Thoracic aorta (tissue), 2 donors: ENCODE data around the gene LRRC8E. TPM values are rescaled to one million over a fixed set of nuclear protein-coding genes. Genes with fewer than 3 reads are reported as not detected.

Source experiments
- ATAC-seq: fragments of 150-250 bp; one replicate; pipeline ENCODE4 v1.8.0; 2017; ENCODE audit warnings: low read depth; ENCODE audit not compliant: insufficient number of reproducible peaks, low FRiP score
- DNase-seq: peaks from one replicate; pipeline ENCODE4 v3.0.0-alpha.2; 2020; ENCODE audit warnings: low spot score
- H3K27ac ChIP-seq, 2 donors: fragments of 200-600 bp; sonication (generic); 1 replicate in 1 of 2; 2 replicates in 1 of 2; pipeline ENCODE4 v1.5.1; 2016; ENCODE audit warnings: mild to moderate bottlenecking in 2 of 2, moderate library complexity in 2 of 2
- H3K27me3 ChIP-seq: fragments of 200-600 bp; sonication (generic); replicated peaks from 2 replicates; pipeline ENCODE4 v1.6.0; 2016; ENCODE audit warnings: mild to moderate bottlenecking; ENCODE audit not compliant: insufficient read depth
- H3K36me3 ChIP-seq: fragments of 200-600 bp; sonication (generic); one replicate; pipeline ENCODE4 v1.5.1; 2016
- H3K4me1 ChIP-seq, 2 donors: fragments of 200-600 bp; sonication (generic); 1 replicate in 1 of 2; 2 replicates in 1 of 2; pipeline versions ENCODE4 v1.5.1 to v1.6.0; 2016; ENCODE audit warnings: low read depth in 2 of 2, mild to moderate bottlenecking in 1 of 2; ENCODE audit not compliant: control insufficient read depth in 1 of 2
- H3K4me3 ChIP-seq: fragments of 200-600 bp; sonication (generic); 2 replicates; pipeline ENCODE4 v1.5.1; 2016; ENCODE audit warnings: mild to moderate bottlenecking
- H3K9me3 ChIP-seq: fragments of 200-600 bp; sonication (generic); 2 replicates; pipeline ENCODE4 v1.5.1; 2016
- total RNA-seq, 2 donors: library from RNA; depleted of rRNA; stranded (reverse); fragments of >200 nt; gene quantifications; one replicate each; pipeline versions ENCODE4 v1.1.0 to v1.2.3, GENCODE V29; 2016
- TF ChIP-seq, protein P1 (sequence below): fragments of 200-600 bp; sonication (generic); IDR thresholded peaks from one replicate; pipeline ENCODE4 v1.5.1; 2019; ENCODE audit warnings: antibody characterized with exemption

Gene LRRC8E
- total RNA-seq, 2 donors from 2014 or later = 0.14 TPM; not detected in 1

DNA sequence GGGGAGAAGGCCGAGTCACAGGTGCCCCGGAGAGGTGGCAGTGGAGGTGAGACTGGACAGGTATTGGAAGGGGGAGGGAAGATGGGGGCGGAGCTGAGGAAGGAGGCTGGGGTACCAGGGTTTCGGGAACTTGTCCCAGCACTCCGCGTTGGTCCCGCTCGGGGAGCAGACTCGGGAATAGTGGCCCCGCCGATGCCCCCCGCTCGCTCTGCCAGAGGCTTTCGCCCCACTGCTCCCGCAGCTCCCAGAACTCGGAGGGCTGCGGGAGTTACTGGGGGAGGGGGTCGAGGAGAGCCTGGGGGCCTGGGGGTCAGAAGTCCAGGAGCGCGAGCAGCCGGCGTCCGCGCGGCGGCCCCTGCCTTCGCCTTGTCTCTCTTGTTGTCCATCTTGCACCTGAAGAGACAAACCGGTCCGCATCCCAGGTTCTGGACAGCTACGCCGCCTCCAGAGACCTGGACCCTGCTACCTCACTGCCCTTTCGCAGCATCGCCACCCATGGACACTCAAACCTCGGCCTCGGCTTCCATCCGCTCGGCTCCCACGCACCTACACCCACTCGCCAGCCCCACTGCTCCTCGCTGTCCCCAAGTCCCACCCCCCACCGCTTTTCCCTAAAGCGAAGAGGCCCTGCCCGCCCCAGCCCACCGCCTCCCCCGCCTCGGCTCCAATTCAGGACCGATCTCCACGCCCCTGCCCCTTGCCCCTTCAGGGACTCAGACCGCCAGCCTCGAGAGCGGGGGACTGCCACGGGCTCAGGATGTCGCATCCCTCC is 14.8 kb upstream of the LRRC8E start:
- TF ChIP-seq, protein P1, sequence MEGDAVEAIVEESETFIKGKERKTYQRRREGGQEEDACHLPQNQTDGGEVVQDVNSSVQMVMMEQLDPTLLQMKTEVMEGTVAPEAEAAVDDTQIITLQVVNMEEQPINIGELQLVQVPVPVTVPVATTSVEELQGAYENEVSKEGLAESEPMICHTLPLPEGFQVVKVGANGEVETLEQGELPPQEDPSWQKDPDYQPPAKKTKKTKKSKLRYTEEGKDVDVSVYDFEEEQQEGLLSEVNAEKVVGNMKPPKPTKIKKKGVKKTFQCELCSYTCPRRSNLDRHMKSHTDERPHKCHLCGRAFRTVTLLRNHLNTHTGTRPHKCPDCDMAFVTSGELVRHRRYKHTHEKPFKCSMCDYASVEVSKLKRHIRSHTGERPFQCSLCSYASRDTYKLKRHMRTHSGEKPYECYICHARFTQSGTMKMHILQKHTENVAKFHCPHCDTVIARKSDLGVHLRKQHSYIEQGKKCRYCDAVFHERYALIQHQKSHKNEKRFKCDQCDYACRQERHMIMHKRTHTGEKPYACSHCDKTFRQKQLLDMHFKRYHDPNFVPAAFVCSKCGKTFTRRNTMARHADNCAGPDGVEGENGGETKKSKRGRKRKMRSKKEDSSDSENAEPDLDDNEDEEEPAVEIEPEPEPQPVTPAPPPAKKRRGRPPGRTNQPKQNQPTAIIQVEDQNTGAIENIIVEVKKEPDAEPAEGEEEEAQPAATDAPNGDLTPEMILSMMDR = no peak
- H3K9me3 ChIP-seq = no peaks in the 10 kb centered on the region
- peak overlapping the region; percentile 46 for H3K4me3 ChIP-seq
- peaks cover 19 to 38% of the 10 kb centered on the region in 2 donors for H3K4me1 ChIP-seq
- H3K27ac ChIP-seq = no peak overlapping the region
- ATAC-seq = no peak
- no peak for DNase-seq
- peaks cover 6% of the 10 kb centered on the region for H3K27me3 ChIP-seq
- H3K36me3 ChIP-seq = no peaks in the 10 kb centered on the region

DNA sequence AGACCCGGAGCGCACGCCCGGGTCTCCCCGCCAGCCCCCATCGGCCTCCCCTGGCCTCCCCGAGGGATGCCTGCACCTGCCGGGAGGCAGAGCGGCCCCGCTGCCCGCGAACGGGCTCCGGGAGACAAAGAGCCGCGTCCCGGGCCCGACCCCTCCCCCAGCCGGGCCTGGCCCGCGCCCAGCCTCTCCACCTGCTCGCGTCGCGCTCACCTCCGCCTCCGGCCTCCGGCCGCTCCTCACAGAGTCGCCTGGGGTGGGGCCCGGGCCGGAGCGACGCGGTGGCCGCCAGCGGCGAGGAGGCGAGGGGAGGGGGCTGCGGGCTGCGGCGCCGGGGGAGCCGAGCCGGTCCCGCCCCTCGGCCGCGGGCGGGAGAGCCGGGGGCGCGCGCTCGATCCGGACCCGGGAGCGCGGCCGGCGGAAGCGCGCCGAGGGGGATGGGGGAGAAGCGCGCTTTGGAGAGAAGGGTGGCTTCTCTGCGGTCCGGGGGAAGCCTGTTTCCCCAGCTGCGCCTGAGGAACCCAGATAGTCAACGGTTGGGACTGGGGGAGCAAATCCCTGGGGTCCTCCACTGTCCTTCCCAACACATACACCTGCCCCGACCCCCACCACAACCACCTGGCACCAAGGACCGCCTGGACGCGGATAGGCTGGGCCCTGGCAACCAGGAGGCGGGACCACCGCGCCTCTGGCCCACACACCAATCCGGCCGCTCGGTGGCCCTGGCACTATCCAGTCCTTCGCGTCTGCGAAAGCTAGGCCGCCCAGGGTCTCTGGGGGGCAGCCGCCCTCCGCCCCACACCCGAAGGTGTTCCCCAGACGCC is 14.0 kb upstream of the LRRC8E start, which contains the start of gene PRR36:
Gene PRR36 (minus strand): TSS at position 315 of the 821 bp plus-strand sequence. CDS start 701 bp downstream, outside the sequence.
- ATAC-seq (no peak), DNase-seq (no peak)
- Histone ChIP-seq H3K27ac (no peak within 1 kb of the TSS), H3K4me3 (peak within 1 kb of the TSS; percentile 46), H3K9me3 (no peaks in the 10 kb centered on the region), H3K4me1 (peaks cover 13 to 30% of the 10 kb centered on the region in 2 donors), H3K36me3 (no peaks in the 10 kb centered on the region), H3K27me3 (peaks cover 6% of the 10 kb centered on the region)
- TF ChIP-seq, protein P1 = no peak

DNA sequence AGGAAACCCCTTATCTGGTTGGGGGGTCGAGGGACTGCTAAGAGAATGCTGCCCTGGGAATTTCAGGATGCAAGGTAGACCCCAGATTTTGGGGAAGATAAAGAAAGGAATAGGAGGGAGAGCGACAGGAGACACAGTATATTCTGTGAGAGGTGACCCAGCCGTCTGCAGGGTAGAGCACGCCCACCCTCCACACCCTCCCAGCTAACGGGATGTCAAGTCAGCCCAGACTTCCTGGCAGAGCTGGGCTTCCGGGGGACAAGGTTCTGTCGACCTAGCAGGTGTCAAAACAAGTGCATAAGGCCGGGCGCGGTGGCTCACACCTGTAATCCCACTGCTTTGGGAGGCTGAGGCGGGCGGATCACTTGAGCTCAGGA is 13.4 kb upstream of the LRRC8E start:
- Histone ChIP-seq H3K9me3 (no peaks in the 10 kb centered on the region), H3K27me3 (peaks cover 6% of the 10 kb centered on the region), H3K4me1 (peaks cover 8 to 24% of the 10 kb centered on the region in 2 donors), H3K27ac (no peak overlapping the region), H3K36me3 (no peaks in the 10 kb centered on the region), H3K4me3 (no peak overlapping the region)
- TF ChIP-seq, protein P1 = no peak
- no peak for DNase-seq
- no peak for ATAC-seq

DNA sequence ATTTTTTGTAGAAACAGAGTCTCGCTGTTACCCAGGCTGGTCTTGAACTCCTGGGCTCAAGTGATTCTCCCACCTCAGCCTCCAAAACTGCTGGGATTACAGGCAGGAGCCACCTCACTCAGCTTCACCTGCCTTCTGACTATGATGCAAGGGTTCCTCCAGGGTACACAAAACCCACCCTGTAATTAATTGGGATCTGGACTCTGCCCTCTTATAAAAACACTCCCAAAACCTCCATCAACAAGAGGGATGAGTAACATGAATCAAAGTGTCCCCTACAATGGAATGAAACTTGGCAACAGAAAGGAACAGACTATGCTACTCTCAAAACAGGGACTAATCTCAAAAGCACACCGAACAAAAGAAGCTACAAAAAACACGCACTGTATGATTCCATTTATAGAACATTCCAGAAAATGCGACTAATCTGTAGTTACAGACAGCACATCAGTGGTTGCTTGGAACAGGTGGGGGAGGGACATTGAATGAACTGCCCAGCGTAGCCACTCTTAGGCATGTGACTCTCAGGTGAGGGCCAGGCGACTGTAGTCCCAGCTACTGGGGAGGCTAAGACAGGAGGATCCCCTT is 11.0 kb upstream of the LRRC8E start:
- Histone ChIP-seq H3K36me3 (no peaks in the 10 kb centered on the region), H3K27me3 (peaks cover 6% of the 10 kb centered on the region), H3K4me3 (no peak overlapping the region), H3K27ac (no peak overlapping the region), H3K9me3 (no peaks in the 10 kb centered on the region), H3K4me1 (peaks cover 0 to 14% of the 10 kb centered on the region in 2 donors)
- TF ChIP-seq, protein P1 = no peak
- DNase-seq (no peak), ATAC-seq (no peak)
